Kasumi-1 (cell line): ENCODE data around the gene NLRP1.
A peak's percentile ranks its signal among the peaks of the same experiment; 100 is the strongest.

Experiments used
- DNase-seq, 2 experiments: peaks; one replicate each; lab custom pipeline; 2025; lab: John Stamatoyannopoulos, UW

The NLRP1 gene

DNA sequence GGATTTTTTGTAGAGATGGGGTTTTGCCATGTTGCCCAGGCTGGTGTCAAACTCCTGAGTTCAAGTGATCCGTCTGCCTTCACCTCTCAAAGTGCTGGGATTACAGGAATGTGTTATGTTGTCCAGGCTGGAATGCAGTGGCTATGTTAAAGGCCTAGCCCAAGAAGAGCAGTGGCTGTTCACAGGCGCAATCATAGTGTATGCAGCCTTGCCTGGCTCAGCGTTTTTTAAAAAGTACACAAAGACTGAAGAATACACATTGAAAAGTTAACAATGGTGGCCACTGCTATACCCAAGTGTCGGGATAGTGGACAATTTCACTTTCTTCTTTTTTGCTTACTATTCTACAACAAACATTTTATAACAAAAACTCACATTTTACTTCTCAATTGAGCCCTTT is 105.3 kb downstream of the NLRP1 start:
- DNase-seq, result no peak

DNA sequence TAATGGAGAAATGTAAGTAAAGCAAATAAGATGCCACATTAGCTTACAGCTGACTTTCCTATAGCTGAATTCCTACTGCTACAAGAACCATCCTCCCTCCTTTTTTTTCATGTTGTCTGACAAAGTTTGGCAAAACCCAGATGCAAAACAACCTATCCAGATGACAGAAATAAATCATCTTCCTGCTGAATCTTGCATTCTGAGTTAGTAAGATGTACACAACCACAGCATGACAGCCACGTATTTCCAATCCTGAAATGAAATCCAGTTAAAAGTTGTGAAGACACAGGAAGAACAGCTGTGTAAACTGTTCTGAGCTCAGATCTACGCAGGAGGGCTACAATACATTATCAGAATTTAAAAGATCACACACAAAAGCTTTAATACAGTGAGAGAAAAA is 110.4 kb downstream of the NLRP1 start:
- no peak for DNase-seq

DNA sequence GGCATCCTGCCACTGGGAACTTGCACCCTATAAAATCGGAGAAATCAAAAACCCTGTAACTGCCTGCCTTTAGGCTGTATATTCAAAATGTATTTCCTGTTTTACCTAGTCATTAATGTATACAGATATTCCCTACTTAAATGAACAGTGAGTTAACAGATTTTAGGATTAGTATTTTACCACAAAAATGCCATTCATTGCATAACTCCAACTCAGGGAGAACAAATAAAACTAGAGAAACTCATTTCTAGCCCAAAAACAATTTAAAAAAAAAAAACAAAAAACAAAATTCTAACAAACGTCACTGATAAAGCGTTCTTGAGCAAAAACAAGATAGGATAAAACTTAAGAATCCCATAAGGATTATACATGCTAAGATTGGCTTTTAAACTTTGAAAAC is 111.8 kb downstream of the NLRP1 start:
- no peak for DNase-seq

DNA sequence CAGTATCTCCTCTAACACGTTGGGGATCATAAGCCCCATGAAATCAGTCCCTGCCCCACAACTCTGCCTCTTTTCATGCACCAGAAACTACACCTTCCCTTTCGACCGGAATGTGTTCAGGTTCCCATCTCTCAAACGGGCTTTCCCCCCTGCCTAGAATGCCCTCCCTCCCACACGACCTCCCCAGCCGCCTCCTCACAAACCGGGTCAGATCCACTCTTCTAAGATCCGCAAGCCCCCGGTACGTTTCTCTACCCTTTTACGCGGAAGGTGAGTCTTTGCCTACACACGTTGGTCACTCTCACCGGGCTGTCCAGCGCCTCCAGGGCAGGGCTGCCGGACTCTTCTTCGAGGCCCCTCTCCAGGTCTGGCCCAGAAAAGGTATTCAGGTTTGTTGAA is 116.2 kb downstream of the NLRP1 start:
- DNase-seq, result no peak

DNA sequence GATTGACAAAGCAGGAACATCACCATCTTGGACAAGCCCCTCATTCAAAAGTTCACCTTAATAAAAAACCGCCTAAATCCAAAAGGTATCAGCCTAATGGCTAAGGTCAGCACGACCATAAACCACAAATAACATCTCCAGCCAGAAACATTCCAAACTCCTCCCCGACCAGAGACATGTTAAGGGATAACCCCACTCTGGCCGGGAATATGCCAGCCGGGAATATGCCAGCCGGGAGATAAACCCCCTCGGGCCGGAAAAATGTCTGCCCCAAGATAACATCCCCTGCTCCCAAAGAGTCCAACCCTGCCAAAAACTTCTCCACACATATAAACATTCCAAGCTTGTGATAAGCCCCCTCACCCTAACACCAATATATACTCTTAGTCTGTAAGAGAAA is 116.9 kb downstream of the NLRP1 start:
- no peak for DNase-seq

DNA sequence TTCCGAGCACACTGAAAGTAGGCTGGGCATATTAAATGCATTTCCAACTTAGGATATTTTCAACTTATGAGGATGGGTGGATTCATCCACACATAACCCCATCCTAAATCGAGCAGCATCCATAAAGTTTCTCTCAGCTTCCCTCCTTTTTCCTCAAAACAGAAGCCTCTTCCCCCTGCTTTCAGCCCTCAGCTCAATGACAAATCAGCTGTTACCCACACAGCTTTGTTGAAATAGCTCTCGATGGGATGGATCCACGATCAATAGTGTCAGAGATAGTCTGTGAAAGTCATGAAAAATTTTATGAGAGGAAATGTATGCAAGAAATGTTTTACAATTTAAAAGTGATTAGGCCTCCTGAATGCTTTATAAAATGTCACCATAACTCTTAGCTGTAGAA is 118.0 kb downstream of the NLRP1 start:
- no peak for DNase-seq

DNA sequence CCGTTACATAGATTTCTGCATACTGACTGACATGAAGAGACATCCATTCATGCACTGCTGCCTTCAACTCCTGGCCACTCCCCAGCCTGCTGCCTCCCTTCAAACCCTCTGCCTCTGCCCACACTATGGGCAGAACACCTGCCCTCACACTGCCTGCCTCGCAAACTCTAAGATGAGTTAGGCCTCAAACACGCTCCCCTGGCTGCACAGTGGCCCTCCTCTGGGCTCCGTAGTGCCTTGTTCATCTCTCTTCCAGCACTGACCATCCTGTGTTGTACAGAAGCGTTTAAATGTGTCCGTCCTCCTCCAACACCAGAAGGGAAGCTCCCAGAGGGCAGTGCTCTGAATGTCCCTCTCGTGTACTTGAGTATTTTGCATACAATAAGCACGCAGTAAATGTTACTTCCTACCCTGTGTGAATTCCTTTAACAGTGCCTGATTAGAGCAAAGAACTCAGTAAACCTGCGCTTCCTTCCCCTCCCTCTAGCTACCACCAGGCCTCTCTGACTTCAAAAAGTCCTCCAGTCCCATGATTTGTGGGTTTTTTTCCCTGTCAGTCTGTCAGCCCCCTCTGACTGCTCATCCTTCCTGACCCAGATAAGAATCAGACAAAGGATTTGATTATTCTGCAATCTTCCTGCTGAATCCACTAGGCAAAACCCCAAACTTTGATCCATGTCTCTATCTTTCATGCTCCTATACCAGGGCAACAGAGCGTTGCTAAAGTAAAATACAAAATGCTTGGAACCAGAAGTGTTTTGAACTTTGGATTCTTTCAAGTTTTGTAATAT is 119.4 kb downstream of the NLRP1 start:
- DNase-seq, result peak; percentile 20 to 53
